ENCODE results near the gene KLHL29.
"Not testable (repeated sequence)": the region's sequence is repeated elsewhere in the genome, so short reads cannot be mapped to it uniquely, and the experiment has no call there.

The KLHL29 gene

GRCh38 chr2:23373666-23374065 is 11.3 kb upstream of the KLHL29 start:
- no peak for DNase-seq (ENCODE audit: low spot score)

- no peak for DNase-seq (ENCODE audit: low spot score)
These were observed 9.5 kb upstream of the KLHL29 start for GRCh38 chr2:23375448-23375847.

GRCh38 chr2:23376075-23376474 is 8.9 kb upstream of the KLHL29 start:
- DNase-seq (ENCODE audit: low spot score) = no peak

GRCh38 chr2:23376972-23377371 is 8.0 kb upstream of the KLHL29 start:
- DNase-seq (ENCODE audit: low spot score) = no peak

DNA sequence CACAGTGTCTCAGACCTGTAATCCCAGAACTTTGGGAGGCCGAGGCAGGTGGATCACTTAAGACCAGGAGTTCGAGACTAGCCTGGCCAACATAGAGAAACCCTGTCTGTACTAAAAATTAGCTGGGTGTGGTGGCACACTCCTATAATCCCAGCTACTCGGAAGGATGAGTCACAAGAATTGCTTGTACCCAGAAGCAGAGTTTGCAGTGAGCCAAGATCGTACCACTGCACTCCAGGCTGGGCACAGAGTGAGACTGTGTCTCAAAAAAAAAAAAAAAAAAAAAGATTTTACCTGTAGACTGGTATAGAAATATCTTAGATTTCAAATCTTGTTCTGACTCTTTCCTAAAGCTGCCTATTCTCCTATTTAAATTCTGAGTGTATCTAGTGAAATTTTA is 7.2 kb upstream of the KLHL29 start:
- no peak for DNase-seq (ENCODE audit: low spot score)

DNA sequence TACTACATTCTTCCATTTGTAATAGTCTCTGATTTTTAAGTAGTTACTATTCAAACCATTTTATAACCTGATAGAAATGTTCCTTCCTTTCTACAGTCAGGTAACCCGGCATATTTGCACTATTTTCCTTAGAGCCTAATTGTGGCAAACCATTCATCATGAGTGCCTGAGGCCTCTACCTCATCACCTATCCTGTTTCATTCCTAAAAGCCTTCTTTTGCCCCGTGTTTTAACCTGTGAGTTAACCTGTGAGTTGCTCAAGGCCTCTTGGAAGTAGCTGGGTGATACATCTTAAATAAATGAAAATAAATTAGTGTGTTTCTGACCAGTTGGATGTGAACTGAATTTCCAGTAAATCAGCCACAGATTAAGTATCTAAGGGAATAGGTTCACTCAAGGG is 6.5 kb upstream of the KLHL29 start:
- DNase-seq (ENCODE audit: low spot score) = no peak

GRCh38 chr2:23379220-23379695 is 5.7 kb upstream of the KLHL29 start:
- DNase-seq (ENCODE audit: low spot score) = no peak

GRCh38 chr2:23380562-23381065 is 4.4 kb upstream of the KLHL29 start:
- DNase-seq (ENCODE audit: low spot score) = no peak

DNA sequence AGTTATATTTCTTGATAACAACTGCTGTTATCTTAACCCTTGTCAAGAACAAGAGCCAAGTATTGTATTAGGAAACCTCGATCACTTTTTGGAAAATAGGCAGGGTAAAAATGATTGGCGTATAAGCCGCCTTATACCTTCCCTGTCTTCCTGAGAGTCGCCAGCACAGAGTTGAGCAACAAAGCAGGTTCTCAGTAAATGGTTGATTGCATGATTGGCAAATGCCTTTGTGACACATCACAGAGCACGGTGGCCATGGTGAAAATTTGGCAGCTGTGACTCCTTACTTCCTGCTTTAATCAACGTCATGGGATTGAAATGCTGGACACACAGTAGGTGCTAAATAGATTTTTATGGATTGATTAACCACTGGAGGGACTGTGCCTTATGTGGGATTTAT is 3.9 kb upstream of the KLHL29 start:
- DNase-seq (ENCODE audit: low spot score) = no peak

DNA sequence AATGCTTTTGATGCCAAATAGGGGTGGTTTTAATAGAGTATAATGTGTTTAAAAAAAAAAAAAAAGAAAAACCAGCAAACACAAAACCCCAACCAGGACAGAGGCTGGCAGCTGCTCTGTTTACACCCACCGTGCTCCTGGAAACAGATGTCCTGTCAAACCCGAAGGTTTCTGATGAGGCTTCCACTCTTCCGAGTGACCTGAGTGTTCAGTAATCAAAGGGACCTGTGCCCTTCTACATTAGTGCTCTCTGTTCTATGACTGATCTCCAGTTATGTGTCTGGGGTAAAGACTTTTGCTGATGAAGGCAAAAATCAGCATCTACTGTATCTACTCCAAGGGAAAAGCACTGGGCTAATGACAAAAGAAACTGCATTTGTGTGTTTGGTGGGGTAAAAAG is 3.5 kb upstream of the KLHL29 start:
- no peak for DNase-seq (ENCODE audit: low spot score)

DNA sequence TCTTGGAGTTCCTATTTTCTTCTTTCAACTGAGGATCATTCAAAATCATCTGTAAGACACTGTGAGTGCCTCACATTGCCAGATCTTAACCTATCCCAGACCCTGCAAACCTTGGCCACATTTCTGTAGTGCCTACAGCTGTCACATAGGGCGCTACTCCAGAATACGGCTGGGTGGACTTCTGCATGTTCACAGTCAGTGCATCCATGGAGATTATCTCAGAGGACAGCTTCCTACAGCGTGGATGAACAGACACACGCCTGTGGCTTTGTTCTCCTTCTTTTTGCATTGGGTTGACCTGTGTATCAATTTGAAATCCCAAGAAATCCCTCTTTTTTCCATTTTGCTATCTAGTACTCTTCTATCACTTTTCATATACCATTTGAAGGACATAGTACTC is 1.9 kb upstream of the KLHL29 start:
- DNase-seq (ENCODE audit: low spot score) = no peak

DNA sequence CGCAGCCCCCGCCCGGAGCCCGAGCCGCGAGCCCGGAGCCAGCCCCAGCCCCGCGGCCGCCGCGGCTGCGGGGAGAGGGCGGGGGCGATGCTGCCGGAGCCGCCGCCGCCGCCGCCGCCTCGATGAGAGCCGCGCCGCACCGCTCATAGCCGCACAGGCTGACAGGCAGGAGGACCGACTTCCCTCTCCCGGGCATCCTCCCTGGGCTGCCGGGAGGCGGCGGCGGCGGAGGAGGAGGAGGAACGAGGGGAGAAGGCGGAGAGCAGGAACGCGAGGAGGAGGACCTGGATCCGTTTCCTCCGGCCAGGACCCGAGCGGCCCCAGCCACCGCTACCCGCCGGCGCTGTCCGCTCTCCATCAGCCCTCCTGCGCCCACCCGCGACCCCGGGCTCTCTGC is 370 bp downstream of the KLHL29 start:
- DNase-seq (ENCODE audit: low spot score) = peak; percentile 29

- DNase-seq (ENCODE audit: low spot score) = no peak
These were observed 864 bp downstream of the KLHL29 start for GRCh38 chr2:23385748-23386338.

DNA sequence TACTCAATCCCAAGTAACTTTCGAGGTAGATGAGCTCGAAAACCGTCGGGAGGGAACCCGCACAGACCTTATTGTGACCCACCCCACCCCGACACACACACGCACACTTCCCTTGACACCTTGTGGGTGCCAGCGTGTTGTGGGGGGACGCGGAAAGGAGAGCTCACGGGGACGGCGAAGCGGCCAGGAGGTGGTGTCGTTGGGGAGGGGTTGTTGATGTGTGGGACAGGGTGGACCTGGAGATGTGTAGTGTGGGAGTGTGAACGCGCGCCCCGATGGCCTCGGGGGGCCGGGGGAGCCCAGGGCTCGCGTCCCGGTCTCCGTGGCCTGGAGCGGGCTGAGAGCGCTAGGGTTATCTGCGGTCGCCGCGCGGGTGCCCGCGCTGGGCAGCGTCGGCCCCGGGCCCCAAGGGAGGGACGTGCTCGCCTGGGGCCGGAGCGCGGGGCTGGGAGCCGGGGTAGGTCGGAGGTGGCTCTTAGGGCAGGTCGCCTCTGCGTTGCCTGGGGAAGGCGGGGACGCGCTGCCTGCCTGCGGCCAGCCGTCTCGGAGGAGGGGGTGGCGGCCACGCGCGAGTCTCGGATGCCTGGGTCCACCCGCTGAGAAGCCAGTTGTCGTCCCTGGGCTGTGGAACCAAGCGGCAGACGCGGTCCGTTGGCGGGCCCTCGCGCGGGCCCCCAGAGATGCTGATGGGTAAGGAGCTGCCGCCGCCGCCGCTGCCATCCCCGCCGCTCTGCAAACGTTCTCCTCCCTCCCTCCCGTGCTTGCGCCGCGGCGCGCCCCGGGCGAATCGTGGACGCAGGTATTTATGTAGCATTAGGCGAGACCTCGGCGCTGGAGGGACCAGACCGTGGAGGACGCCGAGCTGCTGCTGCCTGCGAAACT is 1.6 kb downstream of the KLHL29 start:
- no peak for DNase-seq (ENCODE audit: low spot score)

DNA sequence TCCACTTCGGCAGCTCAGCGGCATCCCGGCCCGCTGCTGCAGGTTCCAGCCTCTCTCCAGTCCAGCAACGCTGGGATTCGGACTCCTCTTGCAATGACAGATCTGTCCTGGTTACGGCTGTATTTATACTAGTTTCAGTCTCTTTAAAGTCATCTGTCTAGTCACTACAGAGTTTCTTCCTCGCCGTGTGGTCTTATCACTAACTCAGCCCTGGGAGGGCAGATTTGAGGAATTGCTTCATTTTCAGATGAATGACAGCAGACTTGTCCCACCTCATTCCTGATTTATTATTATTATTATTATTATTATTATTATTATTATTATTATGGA is 2.2 kb downstream of the KLHL29 start:
- DNase-seq (ENCODE audit: low spot score) = no peak

GRCh38 chr2:23387845-23388244 is 2.9 kb downstream of the KLHL29 start:
- DNase-seq (ENCODE audit: low spot score) = no peak

DNA sequence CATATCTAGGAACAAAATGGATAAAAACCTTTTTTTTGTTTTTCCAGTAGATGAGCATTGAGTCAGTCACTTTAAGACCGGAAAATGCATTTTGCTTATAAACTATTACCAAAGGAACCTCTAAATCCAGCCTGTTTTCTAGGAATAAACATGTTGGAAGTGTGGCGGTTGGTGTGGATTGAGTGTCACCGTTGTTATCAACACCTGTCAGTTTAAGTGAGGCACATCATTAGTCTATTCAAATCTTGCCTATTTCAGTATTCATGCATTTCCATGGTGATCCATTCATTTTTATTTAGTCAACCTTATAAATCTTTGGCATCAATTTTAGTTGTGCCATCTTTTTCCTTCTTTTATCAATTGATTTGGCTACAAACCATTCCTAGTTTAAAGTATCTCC is 3.3 kb downstream of the KLHL29 start:
- DNase-seq (ENCODE audit: low spot score) = no peak

GRCh38 chr2:23388756-23389514 is 4.0 kb downstream of the KLHL29 start:
- no peak for DNase-seq (ENCODE audit: low spot score)

GRCh38 chr2:23390152-23390551 is 5.2 kb downstream of the KLHL29 start:
- DNase-seq (ENCODE audit: low spot score) = peak; percentile 49

- not testable (repeated sequence) for DNase-seq (ENCODE audit: low spot score)
These were observed 6.3 kb downstream of the KLHL29 start for GRCh38 chr2:23391237-23391736.

DNA sequence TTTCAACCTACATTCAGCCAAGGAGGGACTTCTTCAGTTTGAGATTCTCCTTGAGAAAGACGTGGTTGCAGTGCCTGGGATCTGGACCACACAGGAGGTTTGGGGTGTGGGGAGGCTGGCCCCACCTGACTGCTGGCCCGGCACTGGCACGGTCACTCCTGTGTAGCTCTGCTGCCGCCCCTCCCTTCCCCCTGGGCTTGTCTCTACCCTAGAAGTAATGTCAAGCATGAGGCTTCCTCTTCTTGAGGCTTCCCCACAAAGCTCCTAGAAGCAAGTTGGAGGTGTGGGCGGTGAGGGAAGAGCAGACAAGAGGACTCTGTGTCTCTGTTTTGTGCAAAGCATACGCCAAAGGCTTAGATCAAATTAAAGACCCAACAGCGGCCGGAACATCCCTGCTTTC is 8.7 kb downstream of the KLHL29 start:
- no peak for DNase-seq (ENCODE audit: low spot score)

GRCh38 chr2:23394700-23395099 is 9.7 kb downstream of the KLHL29 start:
- DNase-seq (ENCODE audit: low spot score) = no peak

DNA sequence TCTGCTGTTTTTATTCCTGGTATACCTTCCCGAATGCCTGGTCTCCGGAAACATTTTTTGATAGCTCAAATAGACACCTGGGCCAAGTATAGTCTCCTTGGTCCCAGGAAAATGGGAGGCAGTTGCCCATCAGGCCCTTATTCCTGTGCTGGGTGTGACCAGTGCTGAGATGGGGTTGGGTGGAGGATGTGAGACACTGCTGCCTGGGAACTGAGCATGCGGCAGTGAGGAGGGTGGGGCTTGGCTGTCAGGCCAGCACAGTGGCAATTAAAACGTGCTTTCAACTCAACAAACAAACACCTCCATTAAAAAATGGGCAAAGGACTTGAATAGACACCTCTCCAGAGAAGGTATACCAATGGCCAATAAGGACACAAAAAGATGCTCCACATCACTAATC is 12.5 kb downstream of the KLHL29 start:
- no peak for DNase-seq (ENCODE audit: low spot score)

Data from Ammon's horn (tissue), 1 donor.